Measurements from ENCODE around the gene CHSY1.

CHSY1 gene

GRCh38 chr15:101151288-101151687 is 100.6 kb downstream of the CHSY1 start:
- POLR2A ChIA-PET: no interaction called here
- DNase-seq (ENCODE audit: extremely low spot score): no peak
- CTCF ChIA-PET: no interaction called here
- TF ChIP-seq ELF4 (IDR thresholded peaks at IDR 0.05) (no peak), ARNT (IDR thresholded peaks at IDR 0.05) (no peak), TARDBP (IDR thresholded peaks at IDR 0.05) (no peak), CTBP1 (IDR thresholded peaks at IDR 0.05; ENCODE audit: borderline replicate concordance) (no peak), HDGF (IDR thresholded peaks at IDR 0.05; ENCODE audit: borderline replicate concordance) (no peak), NFRKB (IDR thresholded peaks at IDR 0.05) (no peak), BHLHE40 (IDR thresholded peaks at IDR 0.05; ENCODE audit: borderline replicate concordance) (no peak), LEF1 (IDR thresholded peaks at IDR 0.05; ENCODE audit: borderline replicate concordance) (no peak)

GRCh38 chr15:101150723-101151040 is 101.2 kb downstream of the CHSY1 start:
- POLR2A ChIA-PET: no interaction called here
- TF ChIP-seq ELF4 (IDR thresholded peaks at IDR 0.05) (no peak), HDGF (IDR thresholded peaks at IDR 0.05; ENCODE audit: borderline replicate concordance) (no peak), ARNT (IDR thresholded peaks at IDR 0.05) (no peak), FOXA1 (IDR thresholded peaks at IDR 0.05) (no peak), FOXM1 (IDR thresholded peaks at IDR 0.05; ENCODE audit: borderline replicate concordance) (no peak), ZNF384 (IDR thresholded peaks at IDR 0.05) (no peak), TARDBP (IDR thresholded peaks at IDR 0.05) (no peak), NFRKB (IDR thresholded peaks at IDR 0.05) (no peak), SP1 (IDR thresholded peaks at IDR 0.05) (no peak), PKNOX1 (IDR thresholded peaks at IDR 0.05) (no peak), LEF1 (IDR thresholded peaks at IDR 0.05; ENCODE audit: borderline replicate concordance) (no peak), SUZ12 (IDR thresholded peaks at IDR 0.05) (no peak), L3MBTL2 (conservative IDR thresholded peaks at IDR 0.05) (no peak), CTBP1 (IDR thresholded peaks at IDR 0.05; ENCODE audit: borderline replicate concordance) (no peak), BHLHE40 (IDR thresholded peaks at IDR 0.05; ENCODE audit: borderline replicate concordance) (no peak), FOXK2 (IDR thresholded peaks at IDR 0.05) (no peak)
- CTCF ChIA-PET: interaction anchor here (0.7 to 0.8 kb wide), 2 partner anchors 9 to 58 kb away, joined by 3 read pairs; no protein-coding TSS in a partner anchor
- DNase-seq (ENCODE audit: extremely low spot score): no peak

GRCh38 chr15:101149864-101150722 is 101.8 kb downstream of the CHSY1 start:
- no peak for TF ChIP-seq PKNOX1 (IDR thresholded peaks at IDR 0.05)
- no peak for DNase-seq (ENCODE audit: extremely low spot score)
- ChIA-PET CTCF (interaction anchor here (0.7 to 1.2 kb wide), 4 partner anchors 9 to 142 kb away, joined by 3 to 4 read pairs (median 3); no protein-coding TSS in a partner anchor), POLR2A (no interaction called here)

- CTCF ChIA-PET: interaction anchor here (0.6 to 1.2 kb wide), 3 partner anchors 21 to 141 kb away, joined by 3 to 5 read pairs (median 4); no protein-coding TSS in a partner anchor
- POLR2A ChIA-PET: no interaction called here
- TF ChIP-seq HDGF (IDR thresholded peaks at IDR 0.05; ENCODE audit: borderline replicate concordance) (no peak), FOXA1 (IDR thresholded peaks at IDR 0.05) (no peak), ELF4 (IDR thresholded peaks at IDR 0.05) (no peak), BHLHE40 (IDR thresholded peaks at IDR 0.05; ENCODE audit: borderline replicate concordance) (no peak), SP1 (IDR thresholded peaks at IDR 0.05) (no peak), NFRKB (IDR thresholded peaks at IDR 0.05) (no peak), TARDBP (IDR thresholded peaks at IDR 0.05) (no peak), ARNT (IDR thresholded peaks at IDR 0.05) (no peak)
- DNase-seq (ENCODE audit: extremely low spot score): no peak
Measured at GRCh38 chr15:101148881-101149664, 102.8 kb downstream of the CHSY1 start.

GRCh38 chr15:101148166-101148880 is 103.5 kb downstream of the CHSY1 start:
- CTCF ChIA-PET: interaction anchor here (0.6 kb wide), 3 partner anchors 9 to 401 kb away, joined by 3 to 5 read pairs (median 3); no protein-coding TSS in a partner anchor
- DNase-seq (ENCODE audit: extremely low spot score): no peak
- POLR2A ChIA-PET: no interaction called here
- no peak for TF ChIP-seq BHLHE40 (IDR thresholded peaks at IDR 0.05; ENCODE audit: borderline replicate concordance)
- TF ChIP-seq ZNF384 (IDR thresholded peaks at IDR 0.05): no peak
- no peak for TF ChIP-seq ARNT (IDR thresholded peaks at IDR 0.05)
- no peak for TF ChIP-seq NFRKB (IDR thresholded peaks at IDR 0.05)
- TF ChIP-seq PKNOX1 (IDR thresholded peaks at IDR 0.05): no peak
- no peak for TF ChIP-seq TARDBP (IDR thresholded peaks at IDR 0.05)
- no peak for TF ChIP-seq LEF1 (IDR thresholded peaks at IDR 0.05; ENCODE audit: borderline replicate concordance)
- no peak for TF ChIP-seq FOXA1 (IDR thresholded peaks at IDR 0.05)
- TF ChIP-seq SUZ12 (IDR thresholded peaks at IDR 0.05): no peak
- no peak for TF ChIP-seq FOXM1 (IDR thresholded peaks at IDR 0.05; ENCODE audit: borderline replicate concordance)
- TF ChIP-seq CTBP1 (IDR thresholded peaks at IDR 0.05; ENCODE audit: borderline replicate concordance): no peak
- TF ChIP-seq ELF4 (IDR thresholded peaks at IDR 0.05): no peak
- TF ChIP-seq SP1 (IDR thresholded peaks at IDR 0.05): no peak
- TF ChIP-seq HDGF (IDR thresholded peaks at IDR 0.05; ENCODE audit: borderline replicate concordance): no peak
- no peak for TF ChIP-seq FOXK2 (IDR thresholded peaks at IDR 0.05)
- no peak for TF ChIP-seq L3MBTL2 (conservative IDR thresholded peaks at IDR 0.05)

Data from HEK293T (cell line).